HepG2 (cell line): Measurements from ENCODE around the gene PSD4. TPM values are rescaled to one million over a fixed set of nuclear protein-coding genes. Genes with fewer than 3 reads are reported as not detected.
A peak's percentile ranks its signal among the peaks of the same experiment; 100 is the strongest.

Experiments used
- HDAC6 ChIP-seq: fragments of 200-600 bp; sonication (generic); IDR thresholded peaks from 2 replicates; pipeline ENCODE4 v1.7.0; 2017; ENCODE audit warnings: mild to moderate bottlenecking, antibody characterized with exemption, low read length, low read depth
- MED13 ChIP-seq: sonication (generic); formaldehyde crosslinking; IDR thresholded peaks from 2 replicates; pipeline ENCODE4 v1.5.0; 2020; ENCODE audit warnings: missing genetic modification reagents
- NFATC3 ChIP-seq: sonication (generic); formaldehyde crosslinking; IDR thresholded peaks from 2 replicates; pipeline ENCODE4 v1.5.1; 2020; ENCODE audit warnings: mild to moderate bottlenecking, missing genetic modification reagents
- RAD51 ChIP-seq: fragments of 450-650 bp; IDR thresholded peaks from 2 replicates; pipeline ENCODE4 v1.6.1; 2016; ENCODE audit warnings: borderline replicate concordance
- ZNF12 ChIP-seq: sonication (generic); formaldehyde crosslinking; IDR thresholded peaks from 2 replicates; pipeline ENCODE4 v1.5.0; 2020; ENCODE audit warnings: missing genetic modification reagents
- ZNF264 ChIP-seq: sonication (generic); formaldehyde crosslinking; IDR thresholded peaks from 2 replicates; pipeline ENCODE4 v1.4.0; 2020; ENCODE audit warnings: missing genetic modification reagents
- ZNF34 ChIP-seq: sonication (generic); formaldehyde crosslinking; IDR thresholded peaks from 2 replicates; pipeline ENCODE4 v1.4.0; 2020; ENCODE audit warnings: mild to moderate bottlenecking, missing genetic modification reagents, borderline replicate concordance
- ZNF773 ChIP-seq: sonication (generic); formaldehyde crosslinking; IDR thresholded peaks from 2 replicates; pipeline ENCODE4 v1.4.0; 2020; ENCODE audit warnings: missing genetic modification reagents, borderline replicate concordance
- polyA plus RNA-seq, 8 experiments: library from polyadenylated mRNA; depleted of rRNA in 3 of 8; stranded (reverse) in 7 of 8; unstranded in 1 of 8; fragments of >200 nt; fragmentation: Illumina TruSeq in 4 of 8; extraction: Trizol in 4 of 8; gene quantifications; 2 replicates each; pipeline versions ENCODE4 v1.2.1 to v1.2.3, GENCODE V29; 2011 to 2016; ENCODE audit warnings: low read depth in 4 of 8, missing spikeins in 1 of 8, mixed read lengths in 1 of 8; ENCODE audit not compliant: insufficient read depth in 1 of 8
- total RNA-seq, 5 experiments: library from RNA; depleted of rRNA; stranded (reverse); fragments of >200 nt; fragmentation: Illumina TruSeq; extraction: Trizol; gene quantifications; 2 replicates each; pipeline ENCODE4 v1.2.3, GENCODE V29; 2016; ENCODE audit warnings: low read depth in 1 of 5
- TF ChIP-seq, protein P1 (sequence below): sonication (generic); formaldehyde crosslinking; IDR thresholded peaks from 2 replicates; pipeline ENCODE4 v1.5.1; 2020; ENCODE audit warnings: missing genetic modification reagents, mild to moderate bottlenecking, borderline replicate concordance
- TF ChIP-seq, protein P2 (sequence below): sonication (generic); formaldehyde crosslinking; IDR thresholded peaks from 2 replicates; pipeline ENCODE4 v1.8.0; 2022; ENCODE audit warnings: mild to moderate bottlenecking, missing genetic modification reagents
- TF ChIP-seq, protein P3 (sequence below): sonication (generic); formaldehyde crosslinking; IDR thresholded peaks from 2 replicates; pipeline ENCODE4 v1.4.0; 2020; ENCODE audit warnings: missing genetic modification reagents
- TF ChIP-seq, protein P4 (sequence below): sonication (generic); formaldehyde crosslinking; IDR thresholded peaks from 2 replicates; pipeline ENCODE4 v1.4.0; 2020; ENCODE audit warnings: mild to moderate bottlenecking, missing genetic modification reagents
- TF ChIP-seq, protein P5 (sequence below): sonication (generic); formaldehyde crosslinking; IDR thresholded peaks from 2 replicates; pipeline ENCODE4 v1.4.0; 2020; ENCODE audit warnings: mild to moderate bottlenecking, missing genetic modification reagents, borderline replicate concordance

The PSD4 gene
- total and polyA plus RNA-seq, 2 of the 13 experiments (the other 11 are each of a cell fraction or from before 2014, with no cell fraction given), result 5.8 to 9.4 TPM

DNA sequence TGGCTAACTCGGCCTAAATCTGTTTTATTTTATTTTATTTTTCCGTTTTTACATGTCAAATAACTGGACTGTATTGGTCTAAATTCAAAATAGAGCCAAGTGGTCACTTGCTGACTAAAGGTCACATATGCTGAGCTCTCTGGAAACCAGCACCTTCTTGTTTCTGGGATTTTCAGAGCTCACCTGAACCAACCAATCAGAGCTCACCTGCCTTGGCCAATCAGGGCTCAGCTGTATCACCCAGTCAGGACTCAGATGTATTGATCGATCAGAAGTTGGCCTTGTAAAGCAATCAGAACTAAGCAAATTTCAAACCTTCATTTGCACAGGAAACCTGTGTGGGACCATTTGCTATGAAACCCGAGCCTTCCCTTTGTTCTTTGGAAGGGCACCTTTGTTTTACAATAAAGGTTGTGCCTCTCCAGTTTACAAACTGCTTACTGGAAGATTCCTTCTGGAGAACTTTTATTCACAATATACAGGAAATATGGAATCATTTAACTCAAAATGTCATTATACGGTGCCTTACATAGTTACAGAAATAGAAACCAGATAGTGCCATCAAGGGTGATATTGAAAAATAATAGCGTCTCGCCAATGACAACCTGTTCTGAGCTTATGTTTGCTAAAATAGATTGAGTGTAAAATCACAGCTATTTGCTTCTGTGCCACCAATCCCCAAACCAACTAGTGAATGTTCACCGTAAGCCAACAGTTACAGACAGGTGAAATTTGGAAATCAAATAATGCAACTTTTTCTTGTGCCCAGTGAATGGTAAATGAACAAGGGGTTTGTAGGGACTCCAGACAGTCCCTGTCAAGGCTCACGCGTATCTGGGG lies 17.3 kb upstream of the PSD4 start (continued):
- TF ChIP-seq, protein P1, sequence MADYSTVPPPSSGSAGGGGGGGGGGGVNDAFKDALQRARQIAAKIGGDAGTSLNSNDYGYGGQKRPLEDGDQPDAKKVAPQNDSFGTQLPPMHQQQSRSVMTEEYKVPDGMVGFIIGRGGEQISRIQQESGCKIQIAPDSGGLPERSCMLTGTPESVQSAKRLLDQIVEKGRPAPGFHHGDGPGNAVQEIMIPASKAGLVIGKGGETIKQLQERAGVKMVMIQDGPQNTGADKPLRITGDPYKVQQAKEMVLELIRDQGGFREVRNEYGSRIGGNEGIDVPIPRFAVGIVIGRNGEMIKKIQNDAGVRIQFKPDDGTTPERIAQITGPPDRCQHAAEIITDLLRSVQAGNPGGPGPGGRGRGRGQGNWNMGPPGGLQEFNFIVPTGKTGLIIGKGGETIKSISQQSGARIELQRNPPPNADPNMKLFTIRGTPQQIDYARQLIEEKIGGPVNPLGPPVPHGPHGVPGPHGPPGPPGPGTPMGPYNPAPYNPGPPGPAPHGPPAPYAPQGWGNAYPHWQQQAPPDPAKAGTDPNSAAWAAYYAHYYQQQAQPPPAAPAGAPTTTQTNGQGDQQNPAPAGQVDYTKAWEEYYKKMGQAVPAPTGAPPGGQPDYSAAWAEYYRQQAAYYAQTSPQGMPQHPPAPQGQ (CRISPR knock-in tag), result no peak
- no peak for TF ChIP-seq ZNF12
- TF ChIP-seq NFATC3 (CRISPR knock-in tag), result 0 out of 2 replicates have a peak, but pooled peaks have one; percentile 16
- no peak for TF ChIP-seq ZNF264 (CRISPR knock-in tag)
- TF ChIP-seq ZNF34, result no peak
- no peak for TF ChIP-seq RAD51
- no peak for TF ChIP-seq MED13 (CRISPR knock-in tag)
- TF ChIP-seq, protein P2, sequence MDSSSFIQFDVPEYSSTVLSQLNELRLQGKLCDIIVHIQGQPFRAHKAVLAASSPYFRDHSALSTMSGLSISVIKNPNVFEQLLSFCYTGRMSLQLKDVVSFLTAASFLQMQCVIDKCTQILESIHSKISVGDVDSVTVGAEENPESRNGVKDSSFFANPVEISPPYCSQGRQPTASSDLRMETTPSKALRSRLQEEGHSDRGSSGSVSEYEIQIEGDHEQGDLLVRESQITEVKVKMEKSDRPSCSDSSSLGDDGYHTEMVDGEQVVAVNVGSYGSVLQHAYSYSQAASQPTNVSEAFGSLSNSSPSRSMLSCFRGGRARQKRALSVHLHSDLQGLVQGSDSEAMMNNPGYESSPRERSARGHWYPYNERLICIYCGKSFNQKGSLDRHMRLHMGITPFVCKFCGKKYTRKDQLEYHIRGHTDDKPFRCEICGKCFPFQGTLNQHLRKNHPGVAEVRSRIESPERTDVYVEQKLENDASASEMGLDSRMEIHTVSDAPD, result no peak
- TF ChIP-seq, protein P3, sequence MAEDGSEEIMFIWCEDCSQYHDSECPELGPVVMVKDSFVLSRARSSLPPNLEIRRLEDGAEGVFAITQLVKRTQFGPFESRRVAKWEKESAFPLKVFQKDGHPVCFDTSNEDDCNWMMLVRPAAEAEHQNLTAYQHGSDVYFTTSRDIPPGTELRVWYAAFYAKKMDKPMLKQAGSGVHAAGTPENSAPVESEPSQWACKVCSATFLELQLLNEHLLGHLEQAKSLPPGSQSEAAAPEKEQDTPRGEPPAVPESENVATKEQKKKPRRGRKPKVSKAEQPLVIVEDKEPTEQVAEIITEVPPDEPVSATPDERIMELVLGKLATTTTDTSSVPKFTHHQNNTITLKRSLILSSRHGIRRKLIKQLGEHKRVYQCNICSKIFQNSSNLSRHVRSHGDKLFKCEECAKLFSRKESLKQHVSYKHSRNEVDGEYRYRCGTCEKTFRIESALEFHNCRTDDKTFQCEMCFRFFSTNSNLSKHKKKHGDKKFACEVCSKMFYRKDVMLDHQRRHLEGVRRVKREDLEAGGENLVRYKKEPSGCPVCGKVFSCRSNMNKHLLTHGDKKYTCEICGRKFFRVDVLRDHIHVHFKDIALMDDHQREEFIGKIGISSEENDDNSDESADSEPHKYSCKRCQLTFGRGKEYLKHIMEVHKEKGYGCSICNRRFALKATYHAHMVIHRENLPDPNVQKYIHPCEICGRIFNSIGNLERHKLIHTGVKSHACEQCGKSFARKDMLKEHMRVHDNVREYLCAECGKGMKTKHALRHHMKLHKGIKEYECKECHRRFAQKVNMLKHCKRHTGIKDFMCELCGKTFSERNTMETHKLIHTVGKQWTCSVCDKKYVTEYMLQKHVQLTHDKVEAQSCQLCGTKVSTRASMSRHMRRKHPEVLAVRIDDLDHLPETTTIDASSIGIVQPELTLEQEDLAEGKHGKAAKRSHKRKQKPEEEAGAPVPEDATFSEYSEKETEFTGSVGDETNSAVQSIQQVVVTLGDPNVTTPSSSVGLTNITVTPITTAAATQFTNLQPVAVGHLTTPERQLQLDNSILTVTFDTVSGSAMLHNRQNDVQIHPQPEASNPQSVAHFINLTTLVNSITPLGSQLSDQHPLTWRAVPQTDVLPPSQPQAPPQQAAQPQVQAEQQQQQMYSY, result no peak
- TF ChIP-seq HDAC6, result no peak
- TF ChIP-seq, protein P4, sequence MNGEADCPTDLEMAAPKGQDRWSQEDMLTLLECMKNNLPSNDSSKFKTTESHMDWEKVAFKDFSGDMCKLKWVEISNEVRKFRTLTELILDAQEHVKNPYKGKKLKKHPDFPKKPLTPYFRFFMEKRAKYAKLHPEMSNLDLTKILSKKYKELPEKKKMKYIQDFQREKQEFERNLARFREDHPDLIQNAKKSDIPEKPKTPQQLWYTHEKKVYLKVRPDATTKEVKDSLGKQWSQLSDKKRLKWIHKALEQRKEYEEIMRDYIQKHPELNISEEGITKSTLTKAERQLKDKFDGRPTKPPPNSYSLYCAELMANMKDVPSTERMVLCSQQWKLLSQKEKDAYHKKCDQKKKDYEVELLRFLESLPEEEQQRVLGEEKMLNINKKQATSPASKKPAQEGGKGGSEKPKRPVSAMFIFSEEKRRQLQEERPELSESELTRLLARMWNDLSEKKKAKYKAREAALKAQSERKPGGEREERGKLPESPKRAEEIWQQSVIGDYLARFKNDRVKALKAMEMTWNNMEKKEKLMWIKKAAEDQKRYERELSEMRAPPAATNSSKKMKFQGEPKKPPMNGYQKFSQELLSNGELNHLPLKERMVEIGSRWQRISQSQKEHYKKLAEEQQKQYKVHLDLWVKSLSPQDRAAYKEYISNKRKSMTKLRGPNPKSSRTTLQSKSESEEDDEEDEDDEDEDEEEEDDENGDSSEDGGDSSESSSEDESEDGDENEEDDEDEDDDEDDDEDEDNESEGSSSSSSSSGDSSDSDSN (CRISPR knock-in tag), result no peak
- TF ChIP-seq ZNF773 (CRISPR knock-in tag), result no peak
- TF ChIP-seq, protein P5, sequence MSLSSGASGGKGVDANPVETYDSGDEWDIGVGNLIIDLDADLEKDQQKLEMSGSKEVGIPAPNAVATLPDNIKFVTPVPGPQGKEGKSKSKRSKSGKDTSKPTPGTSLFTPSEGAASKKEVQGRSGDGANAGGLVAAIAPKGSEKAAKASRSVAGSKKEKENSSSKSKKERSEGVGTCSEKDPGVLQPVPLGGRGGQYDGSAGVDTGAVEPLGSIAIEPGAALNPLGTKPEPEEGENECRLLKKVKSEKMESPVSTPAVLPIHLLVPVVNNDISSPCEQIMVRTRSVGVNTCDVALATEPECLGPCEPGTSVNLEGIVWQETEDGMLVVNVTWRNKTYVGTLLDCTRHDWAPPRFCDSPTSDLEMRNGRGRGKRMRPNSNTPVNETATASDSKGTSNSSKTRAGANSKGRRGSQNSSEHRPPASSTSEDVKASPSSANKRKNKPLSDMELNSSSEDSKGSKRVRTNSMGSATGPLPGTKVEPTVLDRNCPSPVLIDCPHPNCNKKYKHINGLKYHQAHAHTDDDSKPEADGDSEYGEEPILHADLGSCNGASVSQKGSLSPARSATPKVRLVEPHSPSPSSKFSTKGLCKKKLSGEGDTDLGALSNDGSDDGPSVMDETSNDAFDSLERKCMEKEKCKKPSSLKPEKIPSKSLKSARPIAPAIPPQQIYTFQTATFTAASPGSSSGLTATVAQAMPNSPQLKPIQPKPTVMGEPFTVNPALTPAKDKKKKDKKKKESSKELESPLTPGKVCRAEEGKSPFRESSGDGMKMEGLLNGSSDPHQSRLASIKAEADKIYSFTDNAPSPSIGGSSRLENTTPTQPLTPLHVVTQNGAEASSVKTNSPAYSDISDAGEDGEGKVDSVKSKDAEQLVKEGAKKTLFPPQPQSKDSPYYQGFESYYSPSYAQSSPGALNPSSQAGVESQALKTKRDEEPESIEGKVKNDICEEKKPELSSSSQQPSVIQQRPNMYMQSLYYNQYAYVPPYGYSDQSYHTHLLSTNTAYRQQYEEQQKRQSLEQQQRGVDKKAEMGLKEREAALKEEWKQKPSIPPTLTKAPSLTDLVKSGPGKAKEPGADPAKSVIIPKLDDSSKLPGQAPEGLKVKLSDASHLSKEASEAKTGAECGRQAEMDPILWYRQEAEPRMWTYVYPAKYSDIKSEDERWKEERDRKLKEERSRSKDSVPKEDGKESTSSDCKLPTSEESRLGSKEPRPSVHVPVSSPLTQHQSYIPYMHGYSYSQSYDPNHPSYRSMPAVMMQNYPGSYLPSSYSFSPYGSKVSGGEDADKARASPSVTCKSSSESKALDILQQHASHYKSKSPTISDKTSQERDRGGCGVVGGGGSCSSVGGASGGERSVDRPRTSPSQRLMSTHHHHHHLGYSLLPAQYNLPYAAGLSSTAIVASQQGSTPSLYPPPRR (CRISPR knock-in tag), result peak; percentile 77
